NCI-H146 treated with DMSO at 0.1 percent for 48 hours (cell line): ENCODE measurements around the gene ACP3.

ENCODE experiments used
- DNase-seq: peaks from one replicate; lab custom pipeline; 2025; ENCODE audit not compliant: unreplicated experiment; lab: John Stamatoyannopoulos, UW

ACP3 gene

DNA sequence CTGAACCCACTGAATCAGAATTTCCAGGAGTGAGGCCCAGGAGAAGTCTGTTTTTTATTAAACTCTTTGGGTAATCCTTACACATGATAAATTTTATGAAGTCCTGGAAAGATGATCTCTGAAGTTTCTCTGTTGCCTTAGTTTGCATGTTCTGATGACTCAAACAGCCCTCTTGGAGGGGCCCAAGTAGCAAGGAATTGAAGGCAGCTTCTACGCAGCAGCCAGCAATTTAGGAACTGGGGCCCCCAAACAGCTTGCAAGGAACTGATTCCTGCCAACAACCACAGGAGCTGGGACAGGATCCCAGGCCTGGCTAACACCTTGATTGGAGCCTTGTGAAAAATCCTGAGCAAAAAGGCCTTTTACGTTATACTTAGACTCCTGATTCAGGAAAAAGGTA lies 5.4 kb upstream of the ACP3 start:
- DNase-seq: no peak

GRCh38 chr3:132315851-132316250 lies 1.4 kb upstream of the ACP3 start:
- no peak for DNase-seq

DNA sequence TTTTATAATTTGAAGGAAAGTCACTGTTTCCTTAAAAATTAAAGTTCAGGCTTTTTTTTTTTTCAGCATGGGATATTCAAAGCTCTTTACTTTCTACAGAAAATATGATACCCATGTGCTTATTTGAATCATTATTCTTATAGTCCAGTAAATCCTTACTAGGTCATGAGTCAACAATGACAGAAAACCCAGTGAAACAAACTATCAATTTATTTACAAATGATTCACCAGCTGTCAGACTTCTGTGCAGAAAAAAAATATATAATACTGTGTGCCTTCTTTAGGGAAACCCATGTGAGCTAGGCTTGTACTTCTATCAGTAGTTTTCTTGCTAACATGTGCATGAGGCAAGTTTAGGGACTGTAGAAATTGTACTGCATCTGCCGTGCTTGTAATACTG lies 1.2 kb downstream of the ACP3 start:
- DNase-seq: no peak

- DNase-seq: no peak
These were observed 4.1 kb downstream of the ACP3 start for GRCh38 chr3:132321304-132321703.

DNA sequence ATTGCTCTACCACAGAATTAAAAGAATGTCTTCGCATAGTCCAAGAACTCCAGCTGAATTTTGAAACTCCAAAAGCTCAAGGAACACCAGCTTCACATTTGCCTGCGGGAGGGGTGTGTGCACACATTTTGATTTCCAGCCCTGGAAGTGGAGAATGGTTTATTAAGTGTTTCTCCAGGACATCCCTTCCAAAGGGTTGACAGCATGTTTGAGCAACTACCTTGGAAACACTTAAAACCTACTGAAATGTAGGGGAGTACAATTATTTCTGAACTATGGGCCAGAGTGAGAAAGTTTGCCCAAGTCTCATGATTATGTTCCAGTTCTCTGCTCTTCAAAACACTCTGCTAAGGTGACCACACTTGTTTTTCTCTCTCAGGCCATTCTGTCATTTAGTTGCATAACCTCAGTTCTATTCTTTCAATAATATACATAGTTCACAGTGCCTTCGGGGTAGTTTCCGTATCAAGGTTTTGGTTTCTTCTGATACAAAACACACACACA lies 7.9 kb downstream of the ACP3 start:
- no peak for DNase-seq

- DNase-seq: no peak
These were observed 8.4 kb downstream of the ACP3 start for GRCh38 chr3:132325634-132326033.

- peak; percentile 39 for DNase-seq
These were observed 9.0 kb downstream of the ACP3 start for GRCh38 chr3:132326251-132326650.

GRCh38 chr3:132332082-132332481 lies 14.9 kb downstream of the ACP3 start:
- no peak for DNase-seq

DNA sequence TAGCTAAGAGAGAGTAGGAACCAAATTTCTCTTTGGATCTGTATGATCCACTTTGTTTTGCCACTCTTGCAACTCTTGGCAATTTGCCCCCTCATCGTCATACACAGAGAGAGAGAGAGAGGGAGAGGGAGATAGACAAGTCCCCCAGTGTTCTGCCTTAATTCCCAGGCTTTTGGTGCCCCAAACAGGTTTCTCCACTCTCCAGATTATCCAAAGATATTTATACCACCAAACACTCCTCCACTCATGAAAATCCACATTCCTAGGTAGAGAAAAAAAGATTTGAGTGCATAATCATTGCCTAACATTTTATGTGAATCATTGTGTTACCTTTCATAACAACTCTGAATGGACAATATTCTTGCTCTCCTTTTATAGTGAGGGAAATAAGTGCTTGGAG lies 15.3 kb downstream of the ACP3 start:
- DNase-seq: no peak

- no peak for DNase-seq
These were observed 24.5 kb downstream of the ACP3 start for GRCh38 chr3:132341746-132342145.

GRCh38 chr3:132342183-132342582 lies 25.0 kb downstream of the ACP3 start:
- no peak for DNase-seq

- DNase-seq: no peak
These were observed 25.4 kb downstream of the ACP3 start for GRCh38 chr3:132342610-132343009.

DNA sequence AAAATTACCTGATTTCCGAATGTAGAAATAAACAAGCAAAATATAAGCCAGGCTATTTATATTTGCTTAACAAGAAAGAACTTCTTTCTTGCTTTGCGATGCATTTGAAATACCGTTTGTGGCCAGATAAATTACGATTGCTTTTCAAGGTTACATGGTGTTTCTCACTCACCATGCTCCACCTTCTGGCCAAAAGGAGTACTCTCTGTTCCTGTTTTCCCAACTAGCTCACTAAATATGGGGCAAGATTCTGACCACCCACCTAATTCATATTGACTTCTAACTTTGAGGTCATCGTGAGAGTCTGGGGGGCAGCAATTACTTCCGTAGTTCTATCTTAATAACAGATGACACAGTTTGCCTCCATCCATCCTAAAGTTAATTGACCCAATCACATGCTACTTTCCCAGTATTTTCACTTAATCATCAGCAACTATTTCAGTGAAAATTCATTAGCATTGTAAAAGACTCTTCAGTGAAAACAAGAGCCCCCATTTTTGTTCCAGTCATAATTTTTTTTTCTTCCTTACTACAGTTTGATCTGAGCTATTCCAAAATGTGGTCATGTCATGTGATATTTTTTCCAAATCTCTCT lies 25.9 kb downstream of the ACP3 start:
- peak; percentile 76 for DNase-seq

DNA sequence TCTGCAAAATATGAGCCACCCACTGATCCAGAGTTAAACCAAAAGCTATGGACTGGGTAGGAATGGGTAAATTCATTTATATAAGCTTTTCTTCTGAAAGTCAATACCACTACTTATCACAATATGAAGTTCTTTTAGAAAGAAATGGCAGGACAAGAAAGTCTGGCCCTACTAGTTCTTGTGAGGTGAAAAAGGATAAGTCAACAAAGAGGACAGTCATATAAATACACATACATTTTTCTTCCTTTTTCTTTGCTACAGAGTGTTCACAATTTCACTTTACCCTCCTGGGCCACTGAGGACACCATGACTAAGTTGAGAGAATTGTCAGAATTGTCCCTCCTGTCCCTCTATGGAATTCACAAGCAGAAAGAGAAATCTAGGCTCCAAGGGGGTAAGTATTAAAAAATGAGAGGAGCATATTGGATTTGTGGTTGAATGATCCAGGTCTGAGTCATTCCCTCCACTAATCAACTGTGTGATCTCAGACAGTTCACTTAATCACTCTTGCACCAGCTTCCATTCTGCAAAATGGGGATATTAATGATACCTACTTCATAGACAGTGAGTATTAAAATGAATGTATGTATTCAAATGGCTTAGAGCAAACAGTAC lies 27.6 kb downstream of the ACP3 start:
- no peak for DNase-seq

DNA sequence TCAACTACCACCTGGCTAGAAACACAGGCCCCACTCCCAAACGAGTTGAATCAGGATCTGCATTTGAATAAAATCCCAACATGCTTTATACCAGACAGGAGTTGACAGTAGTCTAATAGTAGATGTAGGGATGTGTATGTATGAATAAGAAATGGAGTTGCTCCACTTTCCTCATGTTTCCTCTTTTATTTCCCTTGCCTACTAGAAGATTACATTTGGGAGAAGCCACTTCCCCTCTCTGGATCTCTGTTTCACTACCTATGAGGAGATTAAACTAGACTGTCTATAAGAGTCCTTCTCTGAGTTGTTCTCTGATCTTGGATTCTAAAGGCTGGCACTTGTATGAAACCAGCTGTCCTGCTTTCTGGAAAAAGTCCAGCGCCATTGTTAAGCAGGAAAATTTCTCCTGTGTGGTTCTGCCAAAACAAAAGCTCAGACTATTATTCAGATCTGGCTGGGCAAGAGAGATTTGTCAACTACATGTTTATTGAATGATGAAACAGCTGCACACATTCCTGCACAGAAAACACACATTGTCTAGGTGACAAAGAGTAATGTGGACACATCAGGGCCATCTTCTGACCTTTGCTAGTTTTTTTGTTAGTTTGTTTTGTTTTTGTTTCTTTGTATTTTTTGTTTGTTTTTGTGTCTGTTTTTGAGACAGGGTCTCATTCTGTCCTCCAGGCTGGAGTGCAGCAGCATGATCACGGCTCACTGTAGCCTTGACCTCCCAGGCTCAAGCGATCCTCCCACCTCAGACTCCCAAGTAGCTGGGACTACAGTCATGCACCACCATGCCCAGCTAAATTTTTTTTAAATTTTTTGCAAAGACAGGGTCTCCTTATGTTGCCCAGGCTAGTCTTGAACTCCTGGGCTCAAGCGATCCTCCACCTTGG lies 29.9 kb downstream of the ACP3 start:
- DNase-seq: no peak

DNA sequence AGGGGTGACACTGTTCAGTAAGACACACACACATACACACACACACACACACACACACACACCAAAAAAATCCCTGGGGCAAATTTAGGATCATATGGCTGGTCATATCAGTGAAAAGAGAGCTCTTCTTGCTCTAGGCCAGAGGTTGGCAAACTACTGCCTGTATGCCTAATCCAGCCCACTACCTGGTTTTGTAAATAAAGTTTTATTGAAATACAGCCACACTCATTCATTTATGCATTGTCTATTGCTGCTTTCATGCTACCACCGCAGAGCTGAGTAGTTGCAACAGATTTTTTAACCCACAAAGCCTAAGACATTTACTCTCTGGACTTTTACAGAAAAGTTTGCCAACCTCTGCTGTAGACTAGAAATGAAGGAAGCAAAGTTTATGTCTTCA lies 30.6 kb downstream of the ACP3 start:
- DNase-seq: no peak

DNA sequence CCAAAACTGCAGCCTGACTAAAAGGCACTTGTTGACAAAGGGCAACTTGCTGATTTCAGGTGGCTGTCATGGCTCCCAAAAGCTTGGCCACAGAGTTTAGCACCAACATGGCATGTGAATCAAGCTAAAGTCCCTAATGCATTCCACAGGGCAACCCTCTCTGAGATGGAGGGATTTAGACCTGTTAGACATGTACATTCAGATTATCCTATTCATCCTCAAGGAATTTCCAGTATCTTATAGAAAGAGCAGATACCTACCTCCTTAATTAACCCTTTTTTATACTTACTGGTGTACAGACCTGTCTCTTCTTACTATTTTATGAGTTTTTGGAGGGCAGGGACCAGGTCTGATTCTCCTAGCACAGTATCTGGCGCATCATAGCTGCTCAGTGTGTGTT lies 31.3 kb downstream of the ACP3 start:
- no peak for DNase-seq

DNA sequence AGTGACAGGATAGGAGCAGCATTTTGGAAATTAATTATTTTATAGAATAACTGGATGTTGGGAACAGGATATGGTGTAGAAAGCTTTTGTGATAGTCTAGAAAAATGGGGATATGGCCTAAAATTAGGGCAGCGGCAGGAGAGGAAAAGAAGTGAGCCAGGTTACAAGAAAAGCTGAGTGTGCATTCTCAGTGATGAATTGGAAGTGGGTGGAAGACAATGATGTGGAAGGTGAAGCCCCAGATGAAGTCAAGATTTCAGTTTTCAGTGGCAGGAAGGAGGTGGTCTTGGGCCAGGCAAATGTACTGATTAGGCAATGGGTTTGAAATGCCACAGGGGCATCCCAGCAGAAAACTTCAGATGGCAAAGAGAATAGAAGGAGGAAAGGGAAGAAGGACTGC lies 33.6 kb downstream of the ACP3 start:
- no peak for DNase-seq

GRCh38 chr3:132351222-132351806 lies 34.1 kb downstream of the ACP3 start:
- DNase-seq: no peak

GRCh38 chr3:132352556-132353143 lies 35.4 kb downstream of the ACP3 start:
- DNase-seq: peak; percentile 90
